HG02943 (cell line): Measurements from ENCODE around the gene EDAR.

Experiments used
- ATAC-seq: cut with Tn5 transposase; IDR thresholded peaks from one replicate; pipeline ENCODE4 v1.9.1; 2021; ENCODE audit warnings: mild to moderate bottlenecking, low read depth, moderate library complexity; ENCODE audit not compliant: unreplicated experiment

Gene EDAR

DNA sequence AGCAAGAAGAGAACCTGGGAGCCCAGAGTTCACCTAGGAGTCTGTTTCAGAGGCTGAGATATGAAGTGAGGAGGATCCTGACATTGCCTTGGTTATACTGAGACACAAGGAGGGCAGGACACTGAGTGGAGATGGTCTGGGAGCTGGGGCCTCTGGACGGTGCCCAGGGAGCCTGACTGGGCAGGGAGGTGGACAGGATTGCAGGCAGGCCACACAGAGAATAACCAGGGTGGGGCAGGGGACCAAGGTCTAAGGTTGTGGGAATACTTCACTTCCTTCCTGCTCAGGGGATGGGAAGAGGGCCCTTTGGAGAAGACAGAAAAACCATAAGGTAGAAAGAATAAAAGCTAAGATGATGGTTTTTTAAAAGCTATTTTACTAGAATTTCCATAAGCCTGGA, 18.7 kb downstream of the EDAR start:
- no peak for ATAC-seq

DNA sequence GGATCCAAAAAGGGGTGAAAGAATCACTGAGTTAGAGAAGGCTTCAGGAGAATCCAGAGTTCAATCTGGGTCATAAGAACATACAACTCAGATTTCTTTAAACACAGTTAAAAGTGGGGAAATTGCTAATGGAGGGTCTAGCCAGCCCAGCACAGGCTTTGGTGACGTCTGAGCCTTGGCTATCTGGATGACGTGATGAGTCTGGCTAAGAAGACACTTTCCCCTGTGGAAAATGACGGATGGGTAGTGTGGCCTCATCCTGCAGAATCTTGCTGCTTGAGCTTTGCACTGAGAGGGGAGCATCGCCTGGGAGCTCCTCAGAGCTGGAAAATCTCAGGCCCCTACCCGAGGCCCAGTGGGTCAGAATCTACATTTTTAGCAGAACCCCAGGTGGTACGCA, 19.2 kb downstream of the EDAR start:
- no peak for ATAC-seq

DNA sequence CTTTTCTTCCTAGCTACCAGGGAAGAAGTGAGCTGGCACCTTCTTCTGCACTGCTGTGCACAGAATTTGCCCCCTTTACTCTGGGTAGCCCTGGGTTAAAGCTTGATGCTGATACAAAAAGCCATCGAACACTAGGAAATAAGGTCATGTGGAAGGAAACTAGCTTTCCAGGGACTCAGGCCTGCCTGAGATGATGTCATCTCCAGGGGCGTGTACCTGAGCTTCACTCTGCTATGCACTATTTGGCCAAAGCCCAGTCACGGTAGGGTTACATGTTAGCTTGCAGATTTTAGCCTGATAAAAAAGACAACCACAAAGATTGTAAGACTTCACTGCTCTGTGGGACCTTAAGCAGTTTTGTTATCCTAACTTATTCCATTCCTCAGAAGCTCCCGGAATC, 20.4 kb downstream of the EDAR start:
- ATAC-seq = no peak

DNA sequence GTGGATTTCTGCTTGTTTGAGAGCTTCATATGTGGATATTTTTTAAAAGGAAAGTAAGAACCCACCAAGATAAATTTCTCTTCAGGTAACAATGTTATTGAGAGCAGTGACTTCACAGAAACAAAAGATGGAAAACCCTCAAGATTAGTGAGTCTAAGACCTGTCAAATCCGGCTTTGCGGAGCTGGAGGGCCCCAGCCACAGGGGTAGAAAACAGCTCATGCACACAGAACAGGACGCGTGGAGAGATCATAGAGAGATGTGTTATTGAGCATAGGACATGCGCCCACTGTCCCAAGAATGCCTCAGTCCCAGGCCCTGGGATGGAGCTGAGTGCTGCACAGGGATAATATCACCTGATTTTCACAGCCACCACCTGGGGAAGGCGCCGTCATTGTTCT, 21.3 kb downstream of the EDAR start:
- no peak for ATAC-seq

DNA sequence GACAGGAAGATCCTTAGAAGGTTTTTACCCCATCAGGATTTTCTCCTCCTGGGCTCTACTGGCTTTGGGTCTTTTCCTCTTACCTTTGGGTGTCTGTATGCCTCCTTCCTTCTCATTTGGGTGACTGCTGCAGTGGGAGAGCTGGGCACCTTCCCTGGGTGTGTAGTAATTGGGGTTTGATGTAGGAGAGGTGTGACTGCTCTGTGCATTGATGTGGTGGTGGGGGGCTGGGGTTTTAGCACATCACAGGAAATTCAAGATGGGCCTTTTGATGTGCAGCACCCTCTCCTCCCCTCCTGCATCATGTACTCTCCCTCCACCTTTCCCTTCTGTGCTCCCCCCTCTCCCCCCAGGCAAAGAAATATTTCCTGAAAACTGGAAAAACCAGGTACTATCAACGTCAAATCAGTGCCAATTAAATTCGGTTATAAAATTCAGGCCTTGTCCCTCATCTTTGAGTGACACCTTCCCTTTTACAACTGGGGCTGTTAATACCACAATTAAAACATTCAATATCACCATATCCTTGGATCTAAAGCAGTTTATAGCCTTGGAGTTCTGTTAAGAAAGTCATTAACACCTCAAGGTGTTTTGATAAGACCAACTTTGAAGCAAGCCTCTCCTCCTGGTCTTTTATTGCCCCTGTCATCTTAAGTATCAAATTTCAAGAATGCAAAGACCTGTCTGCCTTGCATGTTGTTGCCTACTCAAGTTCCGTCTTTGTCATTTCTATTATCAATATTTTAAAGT, 23.3 kb downstream of the EDAR start:
- no peak for ATAC-seq

DNA sequence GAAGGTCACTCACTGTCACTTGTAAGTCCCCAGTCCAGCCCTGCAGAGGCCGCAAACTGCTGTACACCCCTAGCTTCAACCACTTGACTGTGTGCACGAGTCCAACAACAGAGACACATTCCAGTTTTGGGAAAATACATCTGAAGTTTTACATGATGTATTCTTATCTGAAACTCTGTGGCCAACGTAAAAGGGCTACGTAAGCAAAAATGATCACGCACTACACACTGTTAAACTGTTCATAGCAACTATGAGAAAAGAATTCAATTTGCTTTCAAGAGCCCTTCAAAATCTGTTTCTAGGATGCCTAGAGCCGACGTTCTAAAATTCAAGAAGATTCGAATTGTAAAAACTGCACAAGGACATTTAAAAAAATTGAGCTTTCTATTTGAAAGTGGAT, 26.0 kb downstream of the EDAR start:
- ATAC-seq = no peak

DNA sequence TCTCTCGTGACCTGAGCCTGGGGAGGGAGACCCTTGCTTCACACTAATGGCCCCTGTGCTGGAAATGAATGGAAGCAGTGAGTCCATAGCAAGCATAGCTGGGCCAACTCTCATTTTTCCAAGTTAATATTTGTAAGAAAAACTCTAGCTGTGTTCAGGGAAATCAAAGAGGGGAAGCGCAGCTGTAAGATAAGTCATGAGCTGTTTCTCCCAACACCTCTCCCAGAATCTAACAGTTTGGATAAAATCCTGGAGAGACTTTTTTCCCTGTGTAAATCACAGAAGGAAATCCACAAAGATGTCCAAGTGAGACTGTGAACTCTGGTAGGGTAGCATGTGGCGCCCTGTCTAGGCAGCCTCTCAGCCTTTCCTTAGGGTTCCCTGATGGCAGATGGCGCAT, 27.2 kb downstream of the EDAR start:
- no peak for ATAC-seq

DNA sequence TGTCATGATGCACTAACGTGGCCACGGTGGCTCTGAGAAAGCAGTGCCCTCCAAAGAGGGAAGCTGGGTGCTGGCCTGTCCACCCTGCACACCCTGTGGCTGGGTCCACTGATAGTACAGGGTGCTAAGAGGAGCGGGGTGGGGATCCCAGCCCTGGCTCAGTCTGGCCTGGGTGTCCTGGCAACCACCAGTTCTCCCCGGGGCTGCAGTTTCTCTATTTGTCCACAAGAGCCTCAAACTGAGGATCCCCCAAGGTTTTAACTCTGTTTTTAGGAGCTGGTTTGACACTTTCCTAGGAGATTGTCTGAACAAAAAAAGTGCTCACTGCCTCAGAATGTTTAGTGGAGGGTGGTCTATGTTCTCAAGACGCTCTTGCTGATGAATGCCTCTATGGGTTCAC, 29.0 kb downstream of the EDAR start:
- no peak for ATAC-seq

DNA sequence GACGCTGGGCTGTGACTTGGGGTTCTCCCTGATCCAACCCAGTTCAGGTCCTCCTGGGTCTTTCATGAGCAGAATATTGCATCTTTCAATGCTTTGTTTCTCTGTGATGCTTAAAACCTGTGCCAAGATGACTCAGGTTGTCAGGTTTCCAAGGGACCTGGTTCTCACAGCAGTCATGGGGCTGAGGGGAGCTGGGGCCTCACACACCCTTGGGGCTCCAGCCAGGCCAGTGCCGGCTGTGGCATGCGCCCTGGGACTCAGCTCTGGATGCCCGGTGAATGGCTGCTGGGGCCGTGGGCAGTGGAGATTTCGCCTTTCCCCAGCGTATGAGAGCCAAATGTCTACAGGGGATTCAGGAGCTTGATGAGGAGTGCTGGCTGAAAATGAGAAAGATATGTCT, 29.6 kb downstream of the EDAR start:
- ATAC-seq = no peak

DNA sequence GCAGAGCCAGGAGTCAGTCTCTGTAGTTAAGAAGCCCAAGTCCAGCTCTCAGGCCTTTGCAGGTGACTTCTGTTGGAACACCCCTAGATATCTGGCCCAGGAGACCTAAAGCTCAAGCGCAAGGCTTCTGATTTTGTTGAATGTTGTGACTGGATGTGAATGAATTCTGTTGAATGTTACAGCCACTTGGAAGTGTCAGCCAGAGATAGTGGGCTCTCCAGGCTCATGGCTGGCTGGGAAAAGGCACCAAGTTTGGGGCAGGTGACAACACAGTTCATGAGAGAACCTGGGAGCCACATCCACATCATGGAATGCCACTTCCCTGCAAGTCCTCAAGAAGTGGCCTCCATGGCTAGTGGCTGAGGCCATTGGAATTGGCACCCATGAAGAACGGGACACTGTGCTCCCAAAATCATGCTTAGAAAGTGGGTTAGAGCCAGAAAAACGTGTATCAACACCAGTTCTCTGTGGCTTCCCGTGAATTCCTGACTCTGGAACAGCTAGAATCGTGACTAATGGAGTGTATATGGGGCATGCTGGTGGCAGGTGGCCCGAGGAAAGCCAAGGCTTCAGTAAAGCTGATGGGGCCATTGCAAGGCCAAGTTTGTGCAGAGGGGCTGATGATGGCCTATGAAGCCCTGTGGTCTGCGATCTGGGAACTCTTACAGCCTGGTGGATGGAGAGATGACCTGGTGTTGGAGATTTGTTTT, 30.2 kb downstream of the EDAR start:
- no peak for ATAC-seq

DNA sequence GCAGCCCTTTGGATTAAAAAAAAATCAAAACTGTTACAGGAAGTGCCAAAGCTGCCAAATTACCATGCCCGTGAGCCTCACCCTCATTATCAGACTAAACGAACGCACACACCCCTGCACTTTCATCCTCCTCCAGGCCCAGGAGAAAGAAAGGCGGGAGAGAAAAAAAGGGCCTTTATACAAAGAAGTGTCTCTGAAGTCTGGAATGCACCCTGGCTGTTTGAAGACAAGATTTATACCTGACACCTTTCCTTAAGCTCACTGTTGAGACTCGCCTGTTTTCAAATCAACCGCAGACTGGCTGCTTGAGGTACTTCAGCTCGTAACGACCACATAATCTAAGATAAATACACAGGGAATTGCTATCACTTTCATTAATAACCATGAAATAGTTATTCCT, 31.0 kb downstream of the EDAR start:
- ATAC-seq = no peak

DNA sequence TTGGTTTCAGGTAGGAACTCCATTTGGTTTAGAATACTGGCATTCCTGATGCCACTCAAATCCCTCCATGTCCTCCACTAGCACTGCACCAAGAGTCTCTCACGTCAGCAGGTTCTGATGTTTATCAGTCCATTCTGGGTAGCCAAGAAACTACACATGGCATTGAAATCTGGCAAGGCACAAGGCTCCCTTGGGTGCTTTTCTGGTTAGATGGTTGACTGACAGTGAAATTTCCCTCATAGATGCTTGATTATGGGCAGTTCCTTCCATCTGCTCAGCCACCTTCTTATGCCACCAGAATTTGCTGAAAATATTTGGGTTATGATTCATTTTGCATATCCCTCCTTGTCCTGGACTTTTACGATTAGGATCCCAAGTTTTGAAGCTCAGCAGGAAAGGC, 32.6 kb downstream of the EDAR start:
- ATAC-seq = no peak

DNA sequence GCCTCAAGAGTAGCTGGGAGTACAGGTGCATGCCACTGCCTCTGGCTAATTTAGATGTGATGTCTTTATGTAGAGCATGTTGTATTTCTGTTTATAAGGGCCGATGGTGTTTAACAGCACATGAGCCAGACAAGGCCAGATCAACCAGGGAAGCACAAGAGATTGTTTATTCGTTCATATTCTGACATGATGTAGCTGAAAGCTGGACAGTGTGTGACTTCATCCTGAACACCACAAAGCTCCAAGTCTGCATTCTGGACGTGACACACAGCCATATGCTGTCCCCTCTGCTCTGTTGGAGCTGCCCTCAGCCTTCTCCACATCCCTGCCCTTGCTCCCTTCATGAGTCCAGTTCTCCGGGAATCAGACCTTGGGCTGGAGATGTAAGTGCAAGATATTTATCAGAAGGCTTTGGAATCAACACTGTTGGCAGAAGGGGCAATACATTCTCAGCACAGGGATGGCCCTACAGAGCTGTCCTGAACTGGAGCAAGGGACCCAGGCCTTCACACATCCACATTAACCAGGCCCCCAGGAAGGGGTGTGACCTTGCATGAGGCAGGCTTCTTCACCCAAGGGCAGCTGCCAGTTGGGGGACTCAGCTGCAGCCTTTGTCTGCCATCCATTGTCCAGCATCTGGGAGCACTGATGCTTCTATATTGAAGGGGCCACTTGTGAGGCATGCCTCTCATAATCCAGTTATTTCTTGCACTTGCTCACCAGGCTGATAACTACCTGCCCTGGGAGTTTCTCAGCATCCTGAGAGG, 38.5 kb downstream of the EDAR start:
- ATAC-seq = no peak

DNA sequence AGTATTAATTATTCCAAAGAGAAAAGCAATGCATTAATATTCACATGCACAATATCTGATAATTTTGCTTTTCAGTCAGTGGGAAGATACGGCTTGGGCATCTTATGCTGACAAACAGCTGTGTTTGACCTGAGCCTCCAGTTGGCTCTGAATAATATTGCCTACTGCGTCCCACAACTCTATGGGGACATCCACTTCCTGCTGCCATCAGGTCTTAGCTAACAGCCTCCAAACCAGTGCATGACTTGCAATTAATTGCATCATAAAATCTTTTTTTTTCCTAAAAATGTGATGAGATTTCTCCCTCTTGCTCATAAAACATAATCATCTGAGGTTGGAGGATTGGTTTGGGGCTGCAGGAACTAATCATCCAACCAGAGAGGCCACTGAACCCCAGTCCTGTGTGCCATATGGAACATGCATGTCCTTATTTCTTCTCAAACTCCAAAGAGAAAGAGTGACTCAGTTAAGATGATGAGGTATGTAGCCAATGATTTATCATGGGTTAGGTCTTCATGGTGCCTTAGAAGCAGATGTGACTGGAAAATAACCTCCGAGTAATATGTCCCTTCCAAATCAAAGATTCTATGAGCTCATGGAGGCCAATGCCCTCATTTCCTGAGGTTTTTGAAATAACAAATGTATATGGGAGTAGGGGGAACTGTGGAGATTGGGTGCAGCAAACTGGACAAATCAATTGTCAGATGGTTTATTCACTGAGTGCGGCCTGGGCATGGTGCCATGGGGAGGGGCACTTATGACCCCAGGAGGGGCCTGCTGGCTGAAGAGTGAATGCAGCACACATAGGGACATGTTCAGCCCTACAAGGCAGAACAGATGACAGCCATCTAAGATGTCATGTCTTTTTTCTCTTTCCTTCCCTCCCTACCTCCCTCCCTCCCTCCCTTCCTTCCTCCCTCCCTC, 39.4 kb downstream of the EDAR start:
- ATAC-seq = no peak

DNA sequence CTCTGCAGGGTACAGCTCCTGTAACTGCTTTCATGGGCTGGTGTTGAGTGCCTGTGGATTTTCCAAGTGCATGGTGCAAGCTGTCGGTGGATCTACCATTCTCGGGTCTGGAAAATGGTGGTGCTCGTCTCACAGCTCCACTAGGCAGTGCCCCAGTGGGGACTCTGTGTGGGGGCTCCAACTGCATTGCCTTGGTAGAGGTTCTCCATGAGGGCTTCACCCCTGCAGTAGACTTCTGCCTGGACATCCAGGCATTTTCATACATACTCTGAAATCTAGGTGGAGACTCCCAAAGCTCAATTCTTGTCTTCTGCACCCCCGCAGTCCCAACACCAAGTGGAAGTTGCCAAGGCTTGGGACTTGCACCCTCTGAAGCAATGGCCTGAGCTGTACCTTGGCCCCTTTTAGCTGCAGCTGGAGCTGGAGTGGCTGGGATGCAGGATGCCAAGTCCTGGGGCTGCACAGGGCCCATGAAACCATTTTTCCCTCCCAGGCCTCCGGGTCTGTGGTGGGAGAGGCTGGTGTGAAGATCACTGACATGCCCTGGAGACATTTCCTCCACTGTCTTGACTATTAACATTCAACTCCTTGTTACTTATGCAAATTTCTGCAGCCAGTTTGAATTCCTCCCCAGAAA, 41.6 kb downstream of the EDAR start:
- ATAC-seq = no peak

DNA sequence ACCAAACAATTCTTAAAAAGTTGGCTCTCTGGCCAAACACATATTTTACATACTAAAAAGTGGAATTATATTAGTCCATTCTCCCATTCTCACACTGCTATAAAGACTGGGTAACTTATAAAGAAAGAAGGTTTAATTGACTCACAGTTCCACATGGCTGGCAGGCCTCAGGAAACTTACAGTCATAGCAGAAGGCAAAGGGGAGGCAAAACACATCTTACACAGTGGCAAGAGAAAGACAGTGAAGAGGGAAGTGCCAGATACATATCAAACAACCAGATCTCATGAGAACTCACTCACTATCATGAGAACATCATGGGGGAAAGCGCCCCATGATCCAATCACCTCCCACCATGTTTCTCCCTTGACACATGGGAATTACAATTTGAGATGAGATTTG, 42.6 kb downstream of the EDAR start:
- no peak for ATAC-seq

DNA sequence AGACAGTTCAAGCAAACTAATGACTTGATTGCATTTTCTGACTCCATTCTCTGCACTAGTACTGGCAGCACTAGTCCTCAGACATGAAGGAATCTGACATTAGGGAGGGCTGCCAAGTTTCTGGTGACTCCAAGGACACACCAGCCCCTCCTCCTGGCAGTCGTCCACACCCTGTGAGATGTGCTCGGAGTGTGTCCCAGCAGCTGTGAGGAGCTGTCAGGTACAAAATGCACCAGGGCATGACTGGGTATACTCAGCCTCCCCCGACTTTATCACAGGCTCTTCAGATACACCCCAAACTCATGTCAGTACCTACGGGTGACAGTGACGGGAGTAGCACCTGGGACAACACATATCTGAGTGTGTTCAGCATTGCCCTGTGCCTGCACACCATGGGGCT, 43.1 kb downstream of the EDAR start:
- ATAC-seq = no peak

DNA sequence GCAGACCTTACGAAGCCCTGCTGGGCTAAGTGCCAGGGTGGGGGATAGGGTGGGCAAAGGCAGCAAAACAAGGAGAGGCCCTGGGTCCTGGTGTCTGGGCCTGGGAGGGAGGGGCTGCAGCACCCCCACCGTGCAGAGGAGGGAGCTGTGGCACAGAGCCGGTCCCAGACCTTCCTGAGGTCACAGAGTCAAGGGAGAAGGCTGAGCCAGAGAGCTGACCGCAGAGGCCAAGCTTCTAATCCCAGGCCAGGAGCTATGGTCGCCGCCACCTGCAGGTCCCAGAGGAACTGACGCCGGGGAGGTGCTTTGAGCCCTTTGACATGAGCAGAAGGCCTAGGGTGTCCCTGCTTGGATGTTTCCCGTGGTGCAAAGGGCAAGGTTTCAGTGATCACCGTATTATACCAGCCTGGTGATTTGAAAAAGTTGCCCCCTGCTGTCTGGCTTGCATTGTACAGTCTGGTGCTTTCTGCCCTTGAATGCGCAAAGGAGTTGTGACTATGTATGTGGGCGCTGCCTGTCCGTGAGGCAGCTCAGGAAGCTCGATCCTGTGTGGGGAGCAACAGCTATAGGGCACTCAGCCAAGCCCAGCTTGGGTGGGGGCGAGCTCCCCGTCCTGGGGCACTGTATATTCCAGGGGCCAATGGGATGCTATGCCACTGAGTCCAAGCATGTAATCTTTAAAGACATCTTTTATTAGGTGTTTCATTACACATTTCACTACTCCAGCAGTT, 44.3 kb downstream of the EDAR start:
- no peak for ATAC-seq

DNA sequence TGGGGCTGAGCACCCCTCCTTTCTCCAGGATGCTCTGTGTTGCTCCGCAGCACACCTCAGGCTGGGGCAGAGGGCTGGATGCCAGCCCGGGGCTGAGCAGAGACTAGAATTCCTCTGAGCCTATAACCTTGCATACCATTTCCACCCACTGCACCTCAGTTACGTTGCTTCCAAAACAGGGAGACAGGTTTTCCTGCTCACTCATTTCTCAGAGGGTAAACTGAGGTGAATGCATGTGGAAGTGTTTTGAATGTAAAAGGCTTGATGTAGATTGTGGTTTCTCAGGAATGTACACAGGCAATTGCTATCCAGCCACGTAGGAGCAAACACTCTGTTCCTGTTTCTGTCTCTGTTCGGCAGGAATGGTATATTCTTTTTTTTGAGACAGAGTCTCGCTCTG, 45.3 kb downstream of the EDAR start:
- no peak for ATAC-seq
